ENCODE results near the gene TACR1. TPM values are rescaled to one million over a fixed set of nuclear protein-coding genes. Genes with fewer than 3 reads are reported as not detected.

The TACR1 gene
- total and polyA plus RNA-seq, 7 experiments from 2014 or later, result 0.24 TPM; not detected in 6

GRCh38 chr2:75182606-75183005, 16.7 kb downstream of the TACR1 start:
- H3K4me3 Mint-ChIP-seq, result no peak overlapping the region
- no peaks in the 10 kb centered on the region for H3K9me3 ChIP-seq (ENCODE audit: control insufficient read depth in 2 of 3, low read length in 3 of 3)
- H3K4me1 Mint-ChIP-seq, result no peaks in the 10 kb centered on the region
- intact Hi-C loops (cut with micrococcal nuclease), result no loop called here
- H3K27ac ChIP-seq (ENCODE audit: low read depth, low read length), result no peak overlapping the region
- CTCF ChIA-PET, result no interaction called here
- no peak overlapping the region for H3K27ac Mint-ChIP-seq
- H3K27me3 Mint-ChIP-seq, result peaks cover 0 to 5% (median 2%) of the 10 kb centered on the region in 5 donors
- no peak overlapping the region for H3K4me3 ChIP-seq (ENCODE audit: low read length)
- no peaks in the 10 kb centered on the region for H3K36me3 ChIP-seq (ENCODE audit: control insufficient read depth in 2 of 3, insufficient read depth in 3 of 3, low read length in 3 of 3)
- DNase-seq (no peak), ATAC-seq (no peak)
- H3K27me3 ChIP-seq (ENCODE audit: control insufficient read depth in 2 of 2, insufficient read depth in 2 of 2, low read length in 2 of 2), result peaks cover 0 to 3% of the 10 kb centered on the region in 2 donors
- no peaks in the 10 kb centered on the region for H3K4me1 ChIP-seq (ENCODE audit: control insufficient read depth in 2 of 2, insufficient read depth in 2 of 2, low read length in 2 of 2)
- POLR2A ChIA-PET, result no interaction called here
- H3K9me3 Mint-ChIP-seq, result no peaks in the 10 kb centered on the region
- H3K36me3 Mint-ChIP-seq, result no peaks in the 10 kb centered on the region

GRCh38 chr2:75180476-75180875, 18.8 kb downstream of the TACR1 start:
- peaks cover 0 to 3% of the 10 kb centered on the region in 2 donors for H3K27me3 ChIP-seq (ENCODE audit: control insufficient read depth in 2 of 2, insufficient read depth in 2 of 2, low read length in 2 of 2)
- H3K36me3 Mint-ChIP-seq, result no peaks in the 10 kb centered on the region
- H3K4me1 ChIP-seq (ENCODE audit: control insufficient read depth in 2 of 2, insufficient read depth in 2 of 2, low read length in 2 of 2), result no peaks in the 10 kb centered on the region
- ATAC-seq (no peak), DNase-seq (no peak)
- H3K27me3 Mint-ChIP-seq, result peaks cover 0 to 5% (median 0%) of the 10 kb centered on the region in 5 donors
- H3K27ac Mint-ChIP-seq, result no peak overlapping the region
- no peak overlapping the region for H3K4me3 ChIP-seq (ENCODE audit: low read length)
- ChIA-PET CTCF (no interaction called here), POLR2A (no interaction called here)
- H3K27ac ChIP-seq (ENCODE audit: low read depth, low read length), result no peak overlapping the region
- no peak overlapping the region for H3K4me3 Mint-ChIP-seq
- H3K4me1 Mint-ChIP-seq, result no peaks in the 10 kb centered on the region
- no peaks in the 10 kb centered on the region for H3K9me3 ChIP-seq (ENCODE audit: control insufficient read depth in 2 of 3, low read length in 3 of 3)
- H3K36me3 ChIP-seq (ENCODE audit: control insufficient read depth in 2 of 3, insufficient read depth in 3 of 3, low read length in 3 of 3), result no peaks in the 10 kb centered on the region
- H3K9me3 Mint-ChIP-seq, result no peaks in the 10 kb centered on the region
- intact Hi-C loops (cut with micrococcal nuclease), result no loop called here

- H3K4me3 Mint-ChIP-seq, result no peak overlapping the region
- Histone ChIP-seq H3K27ac (ENCODE audit: low read depth, low read length) (no peak overlapping the region), H3K4me1 (ENCODE audit: control insufficient read depth in 2 of 2, insufficient read depth in 2 of 2, low read length in 2 of 2) (no peaks in the 10 kb centered on the region), H3K27me3 (ENCODE audit: control insufficient read depth in 2 of 2, insufficient read depth in 2 of 2, low read length in 2 of 2) (no peaks in the 10 kb centered on the region), H3K9me3 (ENCODE audit: control insufficient read depth in 2 of 3, low read length in 3 of 3) (no peaks in the 10 kb centered on the region), H3K36me3 (ENCODE audit: control insufficient read depth in 2 of 3, insufficient read depth in 3 of 3, low read length in 3 of 3) (no peaks in the 10 kb centered on the region), H3K4me3 (ENCODE audit: low read length) (no peak overlapping the region)
- peaks cover 0 to 4% (median 0%) of the 10 kb centered on the region in 5 donors for H3K27me3 Mint-ChIP-seq
- ChIA-PET POLR2A (no interaction called here), CTCF (no interaction called here)
- H3K9me3 Mint-ChIP-seq, result no peaks in the 10 kb centered on the region
- intact Hi-C loops (cut with micrococcal nuclease), result no loop called here
- no peaks in the 10 kb centered on the region for H3K36me3 Mint-ChIP-seq
- H3K27ac Mint-ChIP-seq, result no peak overlapping the region
- no peak for DNase-seq
- no peaks in the 10 kb centered on the region for H3K4me1 Mint-ChIP-seq
- no peak for ATAC-seq
These were observed 21.9 kb downstream of the TACR1 start for GRCh38 chr2:75177427-75177826.

GRCh38 chr2:75175456-75175855, 23.9 kb downstream of the TACR1 start:
- ATAC-seq, result no peak
- Mint-ChIP-seq H3K27me3 (no peaks in the 10 kb centered on the region), H3K4me1 (no peaks in the 10 kb centered on the region), H3K9me3 (no peaks in the 10 kb centered on the region), H3K4me3 (no peak overlapping the region), H3K36me3 (peaks cover 0 to 3% (median 0%) of the 10 kb centered on the region in 5 donors), H3K27ac (no peak overlapping the region)
- Histone ChIP-seq H3K9me3 (ENCODE audit: control insufficient read depth in 2 of 3, low read length in 3 of 3) (no peaks in the 10 kb centered on the region), H3K36me3 (ENCODE audit: control insufficient read depth in 2 of 3, insufficient read depth in 3 of 3, low read length in 3 of 3) (no peaks in the 10 kb centered on the region), H3K4me3 (ENCODE audit: low read length) (no peak overlapping the region), H3K4me1 (ENCODE audit: control insufficient read depth in 2 of 2, insufficient read depth in 2 of 2, low read length in 2 of 2) (no peaks in the 10 kb centered on the region), H3K27me3 (ENCODE audit: control insufficient read depth in 2 of 2, insufficient read depth in 2 of 2, low read length in 2 of 2) (no peaks in the 10 kb centered on the region), H3K27ac (ENCODE audit: low read depth, low read length) (no peak overlapping the region)
- intact Hi-C loops (cut with micrococcal nuclease), result no loop called here
- no peak for DNase-seq
- CTCF ChIA-PET, result no interaction called here
- POLR2A ChIA-PET, result no interaction called here

- H3K9me3 Mint-ChIP-seq, result no peaks in the 10 kb centered on the region
- no peaks in the 10 kb centered on the region for H3K36me3 ChIP-seq (ENCODE audit: control insufficient read depth in 2 of 3, insufficient read depth in 3 of 3, low read length in 3 of 3)
- ChIA-PET CTCF (no interaction called here), POLR2A (no interaction called here)
- H3K36me3 Mint-ChIP-seq, result peaks cover 0 to 6% (median 0%) of the 10 kb centered on the region in 5 donors
- DNase-seq (no peak), ATAC-seq (no peak)
- H3K4me1 ChIP-seq (ENCODE audit: control insufficient read depth in 2 of 2, insufficient read depth in 2 of 2, low read length in 2 of 2), result no peaks in the 10 kb centered on the region
- no peaks in the 10 kb centered on the region for H3K9me3 ChIP-seq (ENCODE audit: control insufficient read depth in 2 of 3, low read length in 3 of 3)
- H3K27me3 Mint-ChIP-seq, result no peaks in the 10 kb centered on the region
- no peak overlapping the region for H3K4me3 ChIP-seq (ENCODE audit: low read length)
- intact Hi-C loops (cut with micrococcal nuclease), result no loop called here
- H3K27ac Mint-ChIP-seq, result no peak overlapping the region
- H3K4me1 Mint-ChIP-seq, result no peaks in the 10 kb centered on the region
- H3K4me3 Mint-ChIP-seq, result no peak overlapping the region
- H3K27ac ChIP-seq (ENCODE audit: low read depth, low read length), result no peak overlapping the region
- H3K27me3 ChIP-seq (ENCODE audit: control insufficient read depth in 2 of 2, insufficient read depth in 2 of 2, low read length in 2 of 2), result no peaks in the 10 kb centered on the region
These were observed 24.3 kb downstream of the TACR1 start for GRCh38 chr2:75174981-75175380.

GRCh38 chr2:75174519-75174918, 24.8 kb downstream of the TACR1 start:
- H3K4me3 Mint-ChIP-seq, result no peak overlapping the region
- no peaks in the 10 kb centered on the region for H3K27me3 Mint-ChIP-seq
- no peaks in the 10 kb centered on the region for H3K4me1 Mint-ChIP-seq
- H3K9me3 ChIP-seq (ENCODE audit: control insufficient read depth in 2 of 3, low read length in 3 of 3), result no peaks in the 10 kb centered on the region
- H3K36me3 ChIP-seq (ENCODE audit: control insufficient read depth in 2 of 3, insufficient read depth in 3 of 3, low read length in 3 of 3), result no peaks in the 10 kb centered on the region
- H3K27ac Mint-ChIP-seq, result no peak overlapping the region
- no peak for ATAC-seq
- H3K27me3 ChIP-seq (ENCODE audit: control insufficient read depth in 2 of 2, insufficient read depth in 2 of 2, low read length in 2 of 2), result no peaks in the 10 kb centered on the region
- no peaks in the 10 kb centered on the region for H3K9me3 Mint-ChIP-seq
- no peaks in the 10 kb centered on the region for H3K4me1 ChIP-seq (ENCODE audit: control insufficient read depth in 2 of 2, insufficient read depth in 2 of 2, low read length in 2 of 2)
- no peak overlapping the region for H3K4me3 ChIP-seq (ENCODE audit: low read length)
- intact Hi-C loops (cut with micrococcal nuclease), result no loop called here
- POLR2A ChIA-PET, result no interaction called here
- H3K27ac ChIP-seq (ENCODE audit: low read depth, low read length), result no peak overlapping the region
- DNase-seq, result no peak
- peaks cover 0 to 6% (median 0%) of the 10 kb centered on the region in 5 donors for H3K36me3 Mint-ChIP-seq
- CTCF ChIA-PET, result no interaction called here

GRCh38 chr2:75173740-75174139, 25.6 kb downstream of the TACR1 start:
- peaks cover 0 to 6% (median 0%) of the 10 kb centered on the region in 5 donors for H3K36me3 Mint-ChIP-seq
- DNase-seq (no peak), ATAC-seq (no peak)
- H3K27me3 Mint-ChIP-seq, result no peaks in the 10 kb centered on the region
- H3K27ac Mint-ChIP-seq, result no peak overlapping the region
- H3K4me3 Mint-ChIP-seq, result no peak overlapping the region
- H3K4me1 ChIP-seq (ENCODE audit: control insufficient read depth in 2 of 2, insufficient read depth in 2 of 2, low read length in 2 of 2), result no peaks in the 10 kb centered on the region
- no peaks in the 10 kb centered on the region for H3K36me3 ChIP-seq (ENCODE audit: control insufficient read depth in 2 of 3, insufficient read depth in 3 of 3, low read length in 3 of 3)
- no peaks in the 10 kb centered on the region for H3K9me3 ChIP-seq (ENCODE audit: control insufficient read depth in 2 of 3, low read length in 3 of 3)
- peaks cover 0 to 1% (median 0%) of the 10 kb centered on the region in 11 donors for H3K9me3 Mint-ChIP-seq
- no peak overlapping the region for H3K4me3 ChIP-seq (ENCODE audit: low read length)
- intact Hi-C loops (cut with micrococcal nuclease), result no loop called here
- CTCF ChIA-PET, result no interaction called here
- no peak overlapping the region for H3K27ac ChIP-seq (ENCODE audit: low read depth, low read length)
- POLR2A ChIA-PET, result interaction anchor here (0.6 kb wide), 1 partner anchor 254 kb away, joined by 6 read pairs; no protein-coding TSS in a partner anchor
- H3K4me1 Mint-ChIP-seq, result no peaks in the 10 kb centered on the region
- H3K27me3 ChIP-seq (ENCODE audit: control insufficient read depth in 2 of 2, insufficient read depth in 2 of 2, low read length in 2 of 2), result no peaks in the 10 kb centered on the region

All from naive thymus-derived CD4-positive, alpha-beta T cell (primary cell).